Naive B cell (primary cell): ENCODE data around the gene LTBP2. TPM values are rescaled to one million over a fixed set of nuclear protein-coding genes. Genes with fewer than 3 reads are reported as not detected.

Experiments used
- ATAC-seq, 2 donors: fragments of 150-1000 bp; cut with Tn5 transposase; 2 replicates each; pipeline ENCODE4 v1.10.0; 2021; ENCODE audit warnings: low read depth in 2 of 2, mild to moderate bottlenecking in 2 of 2, moderate library complexity in 2 of 2
- DNase-seq: peaks from one replicate; pipeline ENCODE4 v3.0.0; 2022
- H3K27ac Mint-ChIP-seq, 6 donors: one replicate each; pipeline ENCODE4 v1.8.0; 2020 to 2022; ENCODE audit warnings: mild to moderate bottlenecking in 6 of 6, mixed read lengths in 6 of 6, moderate library complexity in 5 of 6, inconsistent platforms in 2 of 6
- H3K27me3 Mint-ChIP-seq, 3 donors: one replicate each; pipeline ENCODE4 v1.8.0; 2021 to 2022; ENCODE audit warnings: mixed read lengths in 3 of 3, mild to moderate bottlenecking in 1 of 3
- H3K36me3 Mint-ChIP-seq, 2 donors: one replicate each; pipeline ENCODE4 v1.8.0; 2020 to 2022; ENCODE audit warnings: mixed read lengths in 2 of 2, inconsistent platforms in 1 of 2, mild to moderate bottlenecking in 1 of 2
- H3K4me1 Mint-ChIP-seq, 3 donors: one replicate each; pipeline ENCODE4 v1.8.0; 2020 to 2022; ENCODE audit warnings: mixed read lengths in 3 of 3, inconsistent platforms in 1 of 3, mild to moderate bottlenecking in 1 of 3, moderate library complexity in 1 of 3
- H3K4me3 Mint-ChIP-seq, 8 donors: one replicate each; pipeline ENCODE4 v1.8.0; 2020 to 2022; ENCODE audit warnings: mild to moderate bottlenecking in 8 of 8, mixed read lengths in 8 of 8, moderate library complexity in 8 of 8, inconsistent platforms in 2 of 8
- H3K9me3 Mint-ChIP-seq, 7 donors: one replicate each; pipeline ENCODE4 v1.8.0; 2020 to 2022; ENCODE audit warnings: mixed read lengths in 7 of 7, mild to moderate bottlenecking in 5 of 7, inconsistent platforms in 2 of 7, moderate library complexity in 1 of 7
- polyA plus RNA-seq, 6 donors: library from polyadenylated mRNA; unstranded; fragments of 300-500 nt; fragmentation: Illumina TruSeq; gene quantifications; one replicate each; pipeline ENCODE4 v1.2.3, GENCODE V29; 2021; ENCODE audit warnings: low read depth in 6 of 6

The LTBP2 gene
- polyA plus RNA-seq, 6 donors from 2014 or later = 0.09 to 0.86 (median 0.17) TPM

DNA sequence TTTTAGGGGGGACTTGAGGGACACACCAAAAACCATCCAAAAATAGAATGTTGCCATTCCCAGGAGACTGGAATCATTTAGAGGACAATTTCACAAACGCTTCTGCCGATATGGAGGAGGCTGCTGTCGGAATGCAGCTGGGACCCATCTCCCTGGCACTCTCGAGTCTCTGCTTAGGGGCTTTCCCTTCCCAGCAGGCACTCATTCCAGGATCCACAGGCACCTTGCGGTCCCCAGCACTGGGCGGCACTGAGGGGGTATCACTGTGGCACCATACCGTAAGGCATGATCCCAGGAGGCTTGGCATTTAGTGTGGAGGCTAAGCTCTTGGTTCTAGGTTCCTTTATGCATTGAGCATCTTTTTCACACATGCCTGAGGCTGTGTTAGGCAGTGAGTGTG is 36.6 kb upstream of the LTBP2 start:
- ATAC-seq (no peak), DNase-seq (no peak)
- no peaks in the 10 kb centered on the region for H3K36me3 Mint-ChIP-seq
- no peak overlapping the region for H3K27ac Mint-ChIP-seq
- H3K9me3 Mint-ChIP-seq = no peaks in the 10 kb centered on the region
- peaks cover 0 to 7% (median 0%) of the 10 kb centered on the region in 3 donors for H3K27me3 Mint-ChIP-seq
- H3K4me1 Mint-ChIP-seq = peaks cover 0 to 7% (median 0%) of the 10 kb centered on the region in 3 donors
- no peak overlapping the region for H3K4me3 Mint-ChIP-seq

DNA sequence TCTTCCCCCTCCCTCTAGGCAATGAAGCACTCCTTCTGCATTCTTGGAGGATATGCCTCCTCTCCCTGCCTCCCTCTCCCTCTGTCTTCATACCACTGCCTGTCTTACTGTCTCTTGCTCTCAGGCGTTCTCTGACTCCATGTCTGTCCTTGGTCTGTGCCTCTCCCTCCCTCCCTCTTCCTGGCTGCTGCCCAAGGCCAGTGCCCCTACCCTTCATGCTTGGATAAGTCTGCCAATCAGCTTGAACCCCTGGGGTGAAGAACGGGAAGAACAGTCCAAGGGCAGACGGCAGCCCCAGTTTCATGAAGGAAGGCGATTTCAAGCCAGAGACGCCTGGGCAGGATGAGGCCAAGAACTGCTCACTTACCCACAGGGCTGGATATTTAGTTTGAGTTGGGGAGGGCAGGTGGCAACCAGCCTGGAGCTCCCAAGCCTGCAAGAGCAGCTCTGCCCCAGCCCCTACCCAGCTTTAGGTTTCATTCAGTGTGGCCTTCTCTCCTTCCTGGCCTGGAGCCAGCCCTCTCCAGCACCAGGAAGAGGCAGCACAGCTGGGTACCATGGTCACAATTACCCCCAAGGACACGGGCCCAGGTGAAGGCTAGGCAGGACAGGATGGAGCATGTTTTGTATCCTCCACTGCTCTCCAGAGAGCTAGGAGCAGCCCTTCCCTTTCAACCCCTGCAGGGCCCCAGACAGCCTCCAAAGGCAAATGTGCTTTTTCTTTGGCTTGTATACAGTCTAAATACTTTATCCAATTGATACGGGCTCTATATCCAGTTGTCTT is 35.8 kb upstream of the LTBP2 start:
- Mint-ChIP-seq H3K36me3 (no peaks in the 10 kb centered on the region), H3K9me3 (no peaks in the 10 kb centered on the region), H3K4me1 (peaks cover 0 to 7% (median 0%) of the 10 kb centered on the region in 3 donors), H3K4me3 (no peak overlapping the region), H3K27ac (peak overlapping the region in 1 of 6 donors; percentile 68), H3K27me3 (peaks cover 0 to 7% (median 0%) of the 10 kb centered on the region in 3 donors)
- ATAC-seq = no peak
- DNase-seq = no peak

DNA sequence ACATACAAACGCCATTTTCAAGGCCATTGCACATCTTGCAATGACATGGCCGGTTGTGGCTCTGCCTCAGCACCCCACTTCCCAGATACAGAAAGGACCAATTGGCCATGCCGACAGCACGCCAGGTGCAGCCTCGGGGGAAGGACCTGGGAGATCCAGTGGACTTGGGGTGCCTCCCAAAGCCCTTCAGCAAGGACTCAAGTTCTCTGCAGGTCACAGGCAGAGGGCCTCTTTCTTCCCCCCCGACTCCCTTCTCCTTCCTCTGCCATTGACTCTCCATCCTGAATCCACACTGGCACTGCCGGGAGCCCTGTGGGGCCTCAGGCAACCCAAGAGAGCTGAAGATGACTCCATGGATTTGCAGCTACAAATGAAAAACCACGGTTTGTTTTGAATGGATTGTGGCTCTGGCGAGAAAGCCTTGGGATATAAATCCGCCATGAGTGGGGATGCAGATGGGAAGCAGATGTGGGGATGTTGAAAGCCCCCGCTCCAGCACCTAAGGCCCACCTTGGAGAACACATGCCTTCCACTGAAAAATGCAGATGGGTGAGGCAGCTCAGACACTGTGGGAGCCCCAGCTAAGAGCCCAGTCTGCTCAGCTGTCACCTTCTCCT is 35.1 kb upstream of the LTBP2 start:
- DNase-seq (no peak), ATAC-seq (no peak)
- Mint-ChIP-seq H3K4me1 (peaks cover 0 to 7% (median 0%) of the 10 kb centered on the region in 3 donors), H3K27me3 (peaks cover 0 to 7% (median 0%) of the 10 kb centered on the region in 3 donors), H3K27ac (peak overlapping the region in 1 of 6 donors; percentile 32), H3K36me3 (no peaks in the 10 kb centered on the region), H3K9me3 (no peaks in the 10 kb centered on the region), H3K4me3 (no peak overlapping the region)

DNA sequence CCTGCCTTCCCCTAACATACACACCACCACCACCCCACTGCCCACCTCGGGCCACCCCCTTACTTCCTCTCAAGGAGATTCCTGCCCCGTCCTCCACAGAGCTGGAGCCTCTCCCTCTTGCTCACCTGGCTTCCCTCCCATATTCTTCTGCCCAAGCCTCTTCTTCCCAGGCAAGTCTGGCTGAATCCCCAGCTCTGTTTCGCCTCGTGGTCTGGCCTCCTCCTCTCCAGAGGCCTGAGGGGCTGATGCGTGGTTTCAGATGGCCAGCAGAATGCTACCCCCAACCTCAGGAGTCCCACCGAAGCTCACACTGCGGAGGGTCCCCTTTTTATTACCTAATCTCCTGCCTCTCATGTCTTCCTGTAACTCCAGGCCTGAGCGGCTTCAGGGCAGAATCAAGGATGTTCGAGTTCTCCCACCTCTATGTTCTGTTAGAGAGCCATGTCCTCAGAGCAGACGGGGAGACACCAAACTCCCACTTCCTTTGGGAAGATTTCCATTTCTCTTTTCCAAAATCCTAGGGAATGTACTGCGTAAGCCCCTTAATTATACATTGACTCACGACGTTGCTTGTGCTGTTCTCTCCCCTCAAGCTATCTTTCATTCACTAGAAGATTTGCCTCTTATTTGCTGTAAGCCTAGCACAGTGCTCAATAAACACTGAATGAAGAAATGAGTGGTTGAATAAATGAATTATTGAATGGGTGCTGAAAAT is 33.9 kb upstream of the LTBP2 start:
- peaks cover 0 to 7% (median 0%) of the 10 kb centered on the region in 3 donors for H3K4me1 Mint-ChIP-seq
- H3K4me3 Mint-ChIP-seq = no peak overlapping the region
- no peaks in the 10 kb centered on the region for H3K36me3 Mint-ChIP-seq
- no peak for ATAC-seq
- no peaks in the 10 kb centered on the region for H3K9me3 Mint-ChIP-seq
- peak overlapping the region in 2 of 6 donors; percentile 38 to 74 for H3K27ac Mint-ChIP-seq
- H3K27me3 Mint-ChIP-seq = peaks cover 0 to 7% (median 0%) of the 10 kb centered on the region in 3 donors
- no peak for DNase-seq

DNA sequence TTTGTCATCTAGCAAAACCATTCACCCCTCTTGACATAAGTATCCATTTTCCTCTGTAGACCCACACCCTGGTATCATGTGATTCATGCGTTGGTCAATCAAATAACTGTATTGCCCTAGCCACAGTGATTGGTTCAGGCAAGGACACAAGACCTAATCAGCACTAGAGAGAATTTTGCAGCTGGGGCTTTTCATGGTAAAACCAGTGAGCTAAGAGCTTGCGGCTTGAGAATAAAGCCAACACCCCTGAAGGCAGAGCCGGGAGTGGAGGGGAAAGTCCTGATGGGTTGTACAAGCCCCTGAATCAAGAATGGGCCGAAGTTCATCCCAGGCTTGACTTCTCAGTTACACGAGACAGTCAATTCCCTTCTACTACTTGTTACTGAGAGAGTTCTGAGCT is 33.2 kb upstream of the LTBP2 start:
- no peak overlapping the region for H3K4me3 Mint-ChIP-seq
- peak overlapping the region in 1 of 6 donors; percentile 87 for H3K27ac Mint-ChIP-seq
- DNase-seq (no peak), ATAC-seq (no peak)
- H3K36me3 Mint-ChIP-seq = no peaks in the 10 kb centered on the region
- peaks cover 0 to 7% (median 0%) of the 10 kb centered on the region in 3 donors for H3K4me1 Mint-ChIP-seq
- H3K9me3 Mint-ChIP-seq = no peaks in the 10 kb centered on the region
- H3K27me3 Mint-ChIP-seq = peaks cover 0 to 12% (median 0%) of the 10 kb centered on the region in 3 donors

DNA sequence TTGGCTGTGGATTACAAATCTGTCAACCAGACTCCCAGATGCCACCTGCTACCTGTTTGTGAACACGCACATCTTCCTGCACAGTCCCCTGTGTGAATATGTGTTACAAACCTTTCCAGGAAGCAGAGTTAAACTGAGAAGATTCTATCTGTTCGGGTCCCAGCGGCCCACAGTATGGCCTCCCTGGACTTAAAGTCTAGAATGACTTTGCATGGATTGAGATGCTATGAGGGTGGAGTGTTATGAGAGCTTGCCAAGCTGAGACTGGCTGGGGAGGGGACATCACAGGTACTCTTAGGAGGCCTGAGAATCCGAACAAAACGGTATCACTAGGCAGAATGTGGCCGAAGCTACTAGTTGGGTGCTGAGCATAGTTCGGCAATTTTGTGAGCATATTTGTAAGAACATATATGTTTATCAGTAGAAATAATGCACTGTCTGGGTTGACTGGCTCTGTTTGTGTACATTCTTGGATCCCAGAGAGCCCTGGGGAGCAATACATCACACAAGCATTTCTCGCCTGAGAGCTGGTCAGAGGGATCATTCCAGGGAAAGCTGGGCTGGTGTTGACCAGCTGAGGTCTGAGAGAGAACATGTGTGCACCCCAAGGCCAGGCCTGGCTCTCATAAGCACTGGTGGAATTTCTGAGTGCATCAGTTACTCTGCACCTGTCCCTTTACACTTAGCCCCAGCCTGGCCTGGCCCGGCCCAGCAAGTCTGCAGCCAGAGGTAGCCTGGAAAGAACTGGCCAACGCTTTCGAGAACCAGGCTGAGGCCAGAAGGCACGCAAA is 29.8 kb upstream of the LTBP2 start:
- no peak overlapping the region for H3K4me3 Mint-ChIP-seq
- ATAC-seq = no peak
- H3K36me3 Mint-ChIP-seq = no peaks in the 10 kb centered on the region
- no peaks in the 10 kb centered on the region for H3K9me3 Mint-ChIP-seq
- H3K27me3 Mint-ChIP-seq = peaks cover 0 to 14% (median 0%) of the 10 kb centered on the region in 3 donors
- no peaks in the 10 kb centered on the region for H3K4me1 Mint-ChIP-seq
- no peak for DNase-seq
- no peak overlapping the region for H3K27ac Mint-ChIP-seq

DNA sequence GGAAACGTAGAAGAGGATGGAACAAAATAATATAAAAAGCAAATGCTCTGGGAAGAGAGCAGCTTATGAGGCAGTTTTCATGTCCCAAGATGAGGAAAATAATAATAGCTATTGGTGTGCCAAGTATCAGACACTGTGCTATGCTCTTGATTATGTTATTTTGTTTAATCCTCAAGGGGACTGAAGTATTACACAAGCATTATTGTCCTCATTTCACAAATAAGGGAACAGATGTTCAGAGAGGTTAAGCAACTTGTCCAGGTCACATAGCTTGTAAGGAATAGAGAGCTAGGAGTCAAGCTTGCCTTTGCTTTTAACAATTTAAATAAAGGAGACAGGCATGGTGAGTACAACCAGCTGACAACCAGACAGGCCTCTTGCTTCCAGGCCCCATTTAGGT is 26.9 kb upstream of the LTBP2 start:
- no peak overlapping the region for H3K4me3 Mint-ChIP-seq
- peak overlapping the region in 1 of 6 donors; percentile 59 for H3K27ac Mint-ChIP-seq
- peaks cover 0 to 7% (median 0%) of the 10 kb centered on the region in 3 donors for H3K27me3 Mint-ChIP-seq
- no peaks in the 10 kb centered on the region for H3K36me3 Mint-ChIP-seq
- H3K4me1 Mint-ChIP-seq = no peaks in the 10 kb centered on the region
- ATAC-seq = no peak
- no peaks in the 10 kb centered on the region for H3K9me3 Mint-ChIP-seq
- no peak for DNase-seq

DNA sequence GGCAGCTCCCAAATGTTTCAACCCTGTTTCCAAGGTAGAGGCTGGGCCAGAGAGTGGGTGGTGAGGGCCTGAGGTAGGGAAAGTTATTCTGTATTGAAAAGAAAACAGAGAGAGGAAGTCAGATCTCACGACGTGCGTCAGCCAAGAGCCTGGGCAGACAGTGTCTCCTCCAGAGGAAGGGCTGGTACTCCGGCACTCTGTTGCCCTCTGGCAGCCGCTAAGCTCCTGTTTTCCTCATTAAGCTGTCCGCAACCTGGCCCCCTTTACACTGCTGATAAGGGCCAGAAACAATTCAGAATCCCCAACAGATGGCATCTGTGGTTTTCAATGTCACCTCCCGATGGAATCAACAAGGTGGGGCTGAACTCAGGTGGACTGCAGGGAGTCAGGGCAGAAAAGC is 26.0 kb upstream of the LTBP2 start:
- Mint-ChIP-seq H3K4me3 (no peak overlapping the region), H3K27ac (peak overlapping the region in 1 of 6 donors; percentile 63), H3K27me3 (peaks cover 0 to 7% (median 0%) of the 10 kb centered on the region in 3 donors), H3K9me3 (no peaks in the 10 kb centered on the region), H3K36me3 (no peaks in the 10 kb centered on the region), H3K4me1 (no peaks in the 10 kb centered on the region)
- no peak for DNase-seq
- no peak for ATAC-seq

DNA sequence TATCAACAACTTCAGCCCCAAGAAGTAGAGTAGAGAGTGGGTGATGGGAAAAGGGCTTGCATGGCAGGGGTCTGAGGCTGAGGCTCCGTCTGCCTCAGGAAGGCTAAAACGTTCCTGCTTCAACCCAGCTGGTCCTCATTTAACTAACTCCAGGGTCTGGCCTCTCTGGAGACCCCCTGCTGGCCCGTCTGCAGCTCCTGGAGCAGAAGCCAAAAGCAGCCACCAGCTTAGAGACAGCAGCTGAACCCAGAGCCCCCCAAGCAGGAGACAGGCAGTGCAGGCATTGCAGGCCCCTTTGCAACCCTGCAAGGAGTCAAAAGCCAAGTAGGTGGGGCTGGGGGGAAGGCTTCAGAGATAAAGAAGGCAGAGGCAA is 25.1 kb upstream of the LTBP2 start:
- Mint-ChIP-seq H3K27ac (no peak overlapping the region), H3K4me1 (no peaks in the 10 kb centered on the region), H3K36me3 (no peaks in the 10 kb centered on the region), H3K9me3 (no peaks in the 10 kb centered on the region), H3K27me3 (peaks cover 0 to 7% (median 0%) of the 10 kb centered on the region in 3 donors), H3K4me3 (no peak overlapping the region)
- ATAC-seq (no peak), DNase-seq (no peak)

DNA sequence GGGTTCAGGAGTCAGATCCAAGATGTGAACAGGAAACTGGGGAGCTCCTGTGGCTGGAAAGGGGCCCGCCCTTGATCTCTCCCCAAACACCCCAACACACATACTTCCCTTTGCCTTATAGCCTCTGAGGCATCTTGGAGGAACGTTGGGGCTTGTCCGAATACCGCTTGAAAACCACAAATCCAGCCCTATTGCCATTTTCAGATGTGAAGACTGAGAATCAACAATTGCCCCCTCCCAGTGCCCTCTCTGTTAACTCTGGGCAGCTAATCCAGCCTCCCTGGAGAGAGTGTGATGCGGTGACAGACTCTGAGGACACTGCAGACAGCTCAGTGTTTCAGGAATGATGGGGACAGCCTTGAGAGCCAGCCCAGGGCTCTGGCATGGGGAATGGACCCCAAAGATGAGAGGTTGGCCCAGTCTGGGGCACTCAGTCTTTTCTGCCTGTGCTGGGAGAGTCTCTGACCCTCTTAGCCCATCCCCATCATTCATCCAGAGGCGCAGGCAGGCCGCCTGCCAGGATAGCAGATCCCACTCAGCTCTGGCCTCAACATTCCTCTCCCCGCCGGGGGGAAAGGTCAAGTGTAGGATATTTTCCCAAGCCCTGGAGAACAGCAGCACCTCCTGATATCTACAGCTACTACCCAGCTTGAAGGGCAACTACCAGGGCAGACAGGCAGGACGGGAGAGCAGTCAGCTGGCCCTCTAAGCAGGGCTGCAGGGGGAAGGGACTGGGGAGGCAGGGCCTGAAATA is 24.6 kb upstream of the LTBP2 start:
- Mint-ChIP-seq H3K36me3 (no peaks in the 10 kb centered on the region), H3K27me3 (peaks cover 0 to 7% (median 0%) of the 10 kb centered on the region in 3 donors), H3K4me1 (no peaks in the 10 kb centered on the region), H3K4me3 (no peak overlapping the region), H3K9me3 (no peaks in the 10 kb centered on the region), H3K27ac (no peak overlapping the region)
- ATAC-seq = no peak
- no peak for DNase-seq

DNA sequence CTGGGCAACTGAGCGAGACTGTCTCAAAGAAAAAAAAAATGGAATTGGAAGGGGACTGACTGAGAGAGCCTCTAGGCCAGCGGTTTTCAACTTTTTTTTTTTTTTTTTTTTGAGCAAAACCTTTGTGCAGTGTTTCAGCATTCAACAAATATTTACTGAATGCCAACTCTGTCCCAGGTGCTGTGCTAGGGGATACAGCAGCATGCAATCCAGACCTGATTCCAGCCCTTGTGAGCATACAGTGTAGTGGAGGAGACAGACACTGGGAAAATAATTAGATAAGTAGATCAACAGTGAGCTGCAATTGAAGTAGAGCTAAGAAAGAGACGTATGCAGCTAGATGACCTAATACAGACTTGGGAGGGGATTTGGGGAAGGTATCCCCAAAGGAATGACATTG is 23.8 kb upstream of the LTBP2 start:
- H3K36me3 Mint-ChIP-seq = no peaks in the 10 kb centered on the region
- DNase-seq = no peak
- no peaks in the 10 kb centered on the region for H3K9me3 Mint-ChIP-seq
- H3K4me1 Mint-ChIP-seq = no peaks in the 10 kb centered on the region
- no peak for ATAC-seq
- peak overlapping the region in 3 of 6 donors; percentile 15 to 70 (median 37) for H3K27ac Mint-ChIP-seq
- H3K4me3 Mint-ChIP-seq = no peak overlapping the region
- peaks cover 0 to 7% (median under 1%) of the 10 kb centered on the region in 3 donors for H3K27me3 Mint-ChIP-seq

DNA sequence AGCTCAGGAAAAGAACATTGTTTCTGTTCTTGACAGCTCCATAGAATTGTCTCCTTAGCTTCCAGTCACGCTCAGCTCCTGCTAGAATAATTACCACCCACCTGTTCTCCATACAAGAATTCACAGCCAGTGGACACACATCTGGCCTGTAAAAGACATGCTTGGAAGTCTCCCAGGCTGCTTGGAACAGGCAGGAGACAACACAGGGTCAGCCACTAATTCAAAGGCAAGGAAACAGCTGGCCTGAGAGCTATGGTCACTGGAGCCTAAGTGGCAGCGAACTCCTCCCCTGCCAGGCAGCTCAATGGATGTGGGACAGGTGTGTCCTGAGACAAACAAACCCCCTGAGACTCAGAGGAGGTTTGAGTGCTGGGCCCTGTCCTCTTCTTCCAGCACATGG is 22.9 kb upstream of the LTBP2 start:
- no peak for ATAC-seq
- H3K36me3 Mint-ChIP-seq = no peaks in the 10 kb centered on the region

More for the DNA sequence above, 22.9 kb upstream of the LTBP2 start:
- Mint-ChIP-seq H3K27me3 (peaks cover 0 to 5% (median under 1%) of the 10 kb centered on the region in 3 donors), H3K4me3 (no peak overlapping the region), H3K4me1 (no peaks in the 10 kb centered on the region), H3K27ac (no peak overlapping the region), H3K9me3 (no peaks in the 10 kb centered on the region)
- no peak for DNase-seq
